Mucosa of stomach (tissue), 1 donor: ENCODE results near the gene KLHDC7A.

Experiments used
- H3K27me3 ChIP-seq: one replicate; pipeline ENCODE4 v1.7.0; 2013; ENCODE audit warnings: mild to moderate bottlenecking, low read length; ENCODE audit not compliant: control insufficient read depth, insufficient read depth
- H3K36me3 ChIP-seq: one replicate; pipeline ENCODE4 v1.7.0; 2013; ENCODE audit warnings: low read length; ENCODE audit not compliant: control insufficient read depth, insufficient read depth
- H3K4me1 ChIP-seq: one replicate; pipeline ENCODE4 v1.7.0; 2013; ENCODE audit warnings: mild to moderate bottlenecking, low read length; ENCODE audit not compliant: control insufficient read depth, insufficient read depth
- H3K4me3 ChIP-seq: one replicate; pipeline ENCODE4 v1.7.0; 2013; ENCODE audit warnings: low read length
- H3K9ac ChIP-seq: one replicate; pipeline ENCODE4 v1.7.0; 2013; ENCODE audit warnings: mild to moderate bottlenecking, low read length, moderate library complexity
- H3K9me3 ChIP-seq: one replicate; pipeline ENCODE4 v1.7.0; 2013; ENCODE audit warnings: mild to moderate bottlenecking, low read length, moderate library complexity; ENCODE audit not compliant: control insufficient read depth
- donor health status: Pancreatic carcinoma.

The KLHDC7A gene

GRCh38 chr1:18480315-18481189 lies at the start of gene KLHDC7A:
KLHDC7A (plus strand) TSS chr1:18480930; CDS start chr1:18480982, 52 bp downstream.
- Histone ChIP-seq H3K9ac (peak within 1 kb of the TSS; percentile 47), H3K9me3 (no peaks in the 10 kb centered on the region), H3K4me3 (no peak within 1 kb of the TSS), H3K4me1 (peaks cover 28% of the 10 kb centered on the region), H3K27me3 (no peaks in the 10 kb centered on the region), H3K36me3 (no peaks in the 10 kb centered on the region)

GRCh38 chr1:18434041-18434440 lies 46.7 kb upstream of the KLHDC7A start:
- H3K4me3 ChIP-seq, result no peak overlapping the region
- no peaks in the 10 kb centered on the region for H3K9me3 ChIP-seq
- H3K9ac ChIP-seq, result no peak overlapping the region
- no peaks in the 10 kb centered on the region for H3K4me1 ChIP-seq
- no peaks in the 10 kb centered on the region for H3K27me3 ChIP-seq
- H3K36me3 ChIP-seq, result no peaks in the 10 kb centered on the region

GRCh38 chr1:18440385-18441226 lies 40.1 kb upstream of the KLHDC7A start:
- no peak overlapping the region for H3K4me3 ChIP-seq
- no peak overlapping the region for H3K9ac ChIP-seq
- H3K27me3 ChIP-seq, result no peaks in the 10 kb centered on the region
- no peaks in the 10 kb centered on the region for H3K36me3 ChIP-seq
- no peaks in the 10 kb centered on the region for H3K9me3 ChIP-seq
- H3K4me1 ChIP-seq, result peaks cover 15% of the 10 kb centered on the region

GRCh38 chr1:18443587-18444520 lies 36.9 kb upstream of the KLHDC7A start:
- no peaks in the 10 kb centered on the region for H3K27me3 ChIP-seq
- H3K9me3 ChIP-seq, result no peaks in the 10 kb centered on the region
- no peaks in the 10 kb centered on the region for H3K36me3 ChIP-seq
- peaks cover 15% of the 10 kb centered on the region for H3K4me1 ChIP-seq
- H3K4me3 ChIP-seq, result no peak overlapping the region
- H3K9ac ChIP-seq, result no peak overlapping the region

GRCh38 chr1:18444563-18444962 lies 36.2 kb upstream of the KLHDC7A start:
- Histone ChIP-seq H3K9me3 (no peaks in the 10 kb centered on the region), H3K27me3 (no peaks in the 10 kb centered on the region)

GRCh38 chr1:18446751-18447150 lies 34.0 kb upstream of the KLHDC7A start:
- no peaks in the 10 kb centered on the region for H3K9me3 ChIP-seq
- no peaks in the 10 kb centered on the region for H3K36me3 ChIP-seq
- no peak overlapping the region for H3K9ac ChIP-seq
- no peaks in the 10 kb centered on the region for H3K27me3 ChIP-seq
- no peak overlapping the region for H3K4me3 ChIP-seq
- no peaks in the 10 kb centered on the region for H3K4me1 ChIP-seq

More at GRCh38 chr1:18444563-18444962, 36.2 kb upstream of the KLHDC7A start:
- H3K36me3 ChIP-seq, result no peaks in the 10 kb centered on the region
- H3K4me3 ChIP-seq, result no peak overlapping the region
- peaks cover 15% of the 10 kb centered on the region for H3K4me1 ChIP-seq
- H3K9ac ChIP-seq, result no peak overlapping the region

GRCh38 chr1:18447509-18448220 lies 33.1 kb upstream of the KLHDC7A start:
- Histone ChIP-seq H3K4me1 (no peaks in the 10 kb centered on the region), H3K36me3 (no peaks in the 10 kb centered on the region), H3K27me3 (no peaks in the 10 kb centered on the region), H3K9me3 (no peaks in the 10 kb centered on the region), H3K4me3 (no peak overlapping the region), H3K9ac (no peak overlapping the region)

- Histone ChIP-seq H3K4me3 (no peak overlapping the region), H3K27me3 (no peaks in the 10 kb centered on the region), H3K36me3 (no peaks in the 10 kb centered on the region), H3K9ac (no peak overlapping the region), H3K9me3 (no peaks in the 10 kb centered on the region), H3K4me1 (no peaks in the 10 kb centered on the region)
Observed at GRCh38 chr1:18448889-18449288, 31.8 kb upstream of the KLHDC7A start.

- H3K36me3 ChIP-seq, result no peaks in the 10 kb centered on the region
- H3K9ac ChIP-seq, result no peak overlapping the region
- H3K27me3 ChIP-seq, result no peaks in the 10 kb centered on the region
- H3K4me3 ChIP-seq, result no peak overlapping the region
- no peaks in the 10 kb centered on the region for H3K4me1 ChIP-seq
- no peaks in the 10 kb centered on the region for H3K9me3 ChIP-seq
Observed at GRCh38 chr1:18452550-18452949, 28.2 kb upstream of the KLHDC7A start.

- Histone ChIP-seq H3K4me1 (peaks cover 3% of the 10 kb centered on the region), H3K36me3 (no peaks in the 10 kb centered on the region), H3K27me3 (no peaks in the 10 kb centered on the region), H3K4me3 (no peak overlapping the region), H3K9me3 (no peaks in the 10 kb centered on the region), H3K9ac (no peak overlapping the region)
Observed at GRCh38 chr1:18458133-18459092, 22.3 kb upstream of the KLHDC7A start.
